Neural crest cell (in vitro differentiated cells): ENCODE data around the gene ROBO2. TPM values are rescaled to one million over a fixed set of nuclear protein-coding genes. Genes with fewer than 3 reads are reported as not detected.

Source experiments
- DNase-seq: peaks from one replicate; pipeline ENCODE4 v3.0.0; 2021; ENCODE audit warnings: low read depth, mixed read lengths, low spot score
- H3K27ac Mint-ChIP-seq: one replicate; pipeline ENCODE4 v1.8.0; 2021; ENCODE audit warnings: mild to moderate bottlenecking, mixed read lengths; ENCODE audit not compliant: unreplicated experiment
- H3K27me3 Mint-ChIP-seq: 2 replicates; pipeline ENCODE4 v1.8.0; 2021; ENCODE audit warnings: low read depth, mild to moderate bottlenecking, mixed read lengths
- H3K36me3 Mint-ChIP-seq: 2 replicates; pipeline ENCODE4 v1.8.0; 2021; ENCODE audit warnings: low read depth, mild to moderate bottlenecking, mixed read lengths
- H3K4me1 Mint-ChIP-seq: 2 replicates; pipeline ENCODE4 v1.8.0; 2021; ENCODE audit warnings: mixed read lengths
- H3K4me3 Mint-ChIP-seq: one replicate; pipeline ENCODE4 v1.8.0; 2021; ENCODE audit warnings: mild to moderate bottlenecking, mixed read lengths
- H3K9me3 Mint-ChIP-seq: 2 replicates; pipeline ENCODE4 v1.8.0; 2021; ENCODE audit warnings: mixed read lengths
- CTCF ChIP-seq: fragments of 200-600 bp; sonication (generic); conservative IDR thresholded peaks from 2 replicates; pipeline ENCODE4 v1.5.0; 2021; ENCODE audit warnings: antibody characterized with exemption, mild to moderate bottlenecking
- total RNA-seq: library from RNA; stranded (reverse); gene quantifications from 2 replicates; pipeline ENCODE4 v1.2.1, GENCODE V29; 2021

ROBO2 gene
- total RNA-seq, 1 donor from 2014 or later, result 27.9 TPM

GRCh38 chr3:77682162-77682561 lies 642.3 kb downstream of the ROBO2 start:
- TF ChIP-seq CTCF, result no peak
- H3K4me3 Mint-ChIP-seq, result no peak overlapping the region

GRCh38 chr3:77684115-77684514 lies 644.2 kb downstream of the ROBO2 start:
- Mint-ChIP-seq H3K4me1 (peaks cover 4% of the 10 kb centered on the region), H3K9me3 (peaks cover 7% of the 10 kb centered on the region), H3K36me3 (peaks cover 5% of the 10 kb centered on the region), H3K27ac (no peak overlapping the region), H3K4me3 (no peak overlapping the region), H3K27me3 (no peaks in the 10 kb centered on the region)
- no peak for DNase-seq
- TF ChIP-seq CTCF, result no peak

More at GRCh38 chr3:77682162-77682561, 642.3 kb downstream of the ROBO2 start:
- peaks cover 5% of the 10 kb centered on the region for H3K36me3 Mint-ChIP-seq
- peaks cover under 1% of the 10 kb centered on the region for H3K4me1 Mint-ChIP-seq
- peaks cover 7% of the 10 kb centered on the region for H3K9me3 Mint-ChIP-seq
- no peaks in the 10 kb centered on the region for H3K27me3 Mint-ChIP-seq
- DNase-seq, result no peak
- no peak overlapping the region for H3K27ac Mint-ChIP-seq

GRCh38 chr3:77685713-77686112 lies 645.8 kb downstream of the ROBO2 start:
- Mint-ChIP-seq H3K9me3 (peaks cover 7% of the 10 kb centered on the region), H3K27ac (no peak overlapping the region), H3K36me3 (peaks cover 5% of the 10 kb centered on the region), H3K4me1 (peaks cover 4% of the 10 kb centered on the region), H3K4me3 (no peak overlapping the region), H3K27me3 (no peaks in the 10 kb centered on the region)
- TF ChIP-seq CTCF, result no peak
- DNase-seq, result no peak

- Mint-ChIP-seq H3K27ac (no peak overlapping the region), H3K4me3 (no peak overlapping the region)
- no peak for DNase-seq
These were observed 646.7 kb downstream of the ROBO2 start for GRCh38 chr3:77686560-77686959.

GRCh38 chr3:77687545-77687944 lies 647.6 kb downstream of the ROBO2 start:
- Mint-ChIP-seq H3K9me3 (peaks cover 3% of the 10 kb centered on the region), H3K4me1 (peaks cover 4% of the 10 kb centered on the region)

More at GRCh38 chr3:77686560-77686959, 646.7 kb downstream of the ROBO2 start:
- Mint-ChIP-seq H3K36me3 (peaks cover 5% of the 10 kb centered on the region), H3K9me3 (peaks cover 7% of the 10 kb centered on the region), H3K4me1 (peaks cover 4% of the 10 kb centered on the region), H3K27me3 (no peaks in the 10 kb centered on the region)
- TF ChIP-seq CTCF, result no peak

More at GRCh38 chr3:77687545-77687944, 647.6 kb downstream of the ROBO2 start:
- Mint-ChIP-seq H3K27ac (no peak overlapping the region), H3K27me3 (no peaks in the 10 kb centered on the region), H3K36me3 (no peaks in the 10 kb centered on the region), H3K4me3 (no peak overlapping the region)
- DNase-seq, result no peak
- no peak for TF ChIP-seq CTCF
